HG03439 (cell line): Measurements from ENCODE around the gene EPSTI1.
"Not testable (repeated sequence)": the region's sequence is repeated elsewhere in the genome, so short reads cannot be mapped to it uniquely, and the experiment has no call there.

Experiments
- ATAC-seq: cut with Tn5 transposase; IDR thresholded peaks from one replicate; pipeline ENCODE4 v1.9.1; 2021; ENCODE audit warnings: mild to moderate bottlenecking, moderate library complexity; ENCODE audit not compliant: unreplicated experiment

Gene EPSTI1

DNA sequence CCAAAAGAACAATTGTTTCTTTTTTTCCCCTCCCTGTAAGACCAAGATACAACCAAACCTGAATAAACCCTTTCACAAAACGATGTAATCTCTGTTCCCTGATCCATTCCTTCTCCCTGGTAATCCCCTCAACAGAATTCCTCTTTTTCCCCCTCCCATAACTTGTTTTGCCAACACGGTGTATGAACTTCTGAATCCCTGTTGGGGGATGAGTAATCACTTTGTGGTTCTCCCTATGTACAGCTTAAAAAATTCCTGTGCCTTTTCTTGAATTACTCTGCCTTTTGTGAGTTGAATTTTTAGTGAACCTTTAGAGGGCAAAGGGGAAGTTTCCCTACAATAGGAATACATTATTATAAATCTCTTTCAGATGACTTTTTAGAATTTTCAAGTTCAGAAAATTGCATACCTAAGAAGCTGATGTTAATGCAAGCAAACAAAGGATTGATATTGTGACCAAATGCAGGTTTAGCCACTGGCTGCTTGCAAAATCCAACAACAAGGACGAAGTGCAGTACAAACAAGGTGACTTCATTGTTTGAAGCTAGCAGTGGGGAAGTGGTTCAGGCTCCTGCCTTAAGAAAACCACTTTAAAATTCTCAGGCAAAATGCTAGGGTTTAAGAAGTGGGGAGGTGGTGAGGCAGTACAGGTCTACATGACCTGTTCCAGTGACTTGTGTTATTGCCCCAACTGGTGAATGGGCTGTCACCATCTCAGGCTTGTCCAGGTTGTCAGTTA lies 15.0 kb upstream of the EPSTI1 start:
- no peak for ATAC-seq

DNA sequence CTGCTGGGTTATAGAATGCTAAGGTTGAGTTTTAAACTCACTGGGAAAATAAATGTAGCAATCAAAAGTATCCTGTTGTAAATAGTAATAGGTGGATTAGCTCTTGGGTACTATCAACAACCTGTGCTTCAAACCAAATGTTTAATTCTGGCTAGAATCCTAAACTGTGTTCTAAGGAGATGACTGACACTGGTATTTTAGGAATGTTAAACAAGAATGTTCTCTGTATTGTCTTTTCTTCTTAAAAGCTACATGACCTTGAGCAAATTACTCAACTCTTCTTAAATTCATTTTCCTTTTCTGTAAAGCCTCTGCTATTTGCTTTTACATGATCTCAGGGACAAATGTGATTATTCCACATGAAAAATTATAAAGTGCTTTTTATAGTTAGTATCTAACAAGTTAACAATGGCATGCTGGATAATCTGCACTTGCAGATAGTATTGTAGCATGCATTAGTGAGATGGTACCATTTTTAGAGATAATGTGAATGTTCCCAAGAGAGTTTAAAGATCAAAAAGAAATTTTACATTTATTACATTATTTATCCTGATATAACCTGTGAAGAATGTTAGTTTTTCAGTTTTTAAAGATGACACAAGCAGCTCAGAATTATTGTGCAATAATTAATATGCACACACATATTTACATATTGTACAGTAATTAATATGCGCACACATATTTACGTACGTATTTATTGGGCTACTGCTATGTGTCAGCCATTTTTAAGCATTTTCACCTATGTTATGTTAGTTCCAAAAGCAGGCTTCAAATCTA lies 13.6 kb upstream of the EPSTI1 start:
- no peak for ATAC-seq

DNA sequence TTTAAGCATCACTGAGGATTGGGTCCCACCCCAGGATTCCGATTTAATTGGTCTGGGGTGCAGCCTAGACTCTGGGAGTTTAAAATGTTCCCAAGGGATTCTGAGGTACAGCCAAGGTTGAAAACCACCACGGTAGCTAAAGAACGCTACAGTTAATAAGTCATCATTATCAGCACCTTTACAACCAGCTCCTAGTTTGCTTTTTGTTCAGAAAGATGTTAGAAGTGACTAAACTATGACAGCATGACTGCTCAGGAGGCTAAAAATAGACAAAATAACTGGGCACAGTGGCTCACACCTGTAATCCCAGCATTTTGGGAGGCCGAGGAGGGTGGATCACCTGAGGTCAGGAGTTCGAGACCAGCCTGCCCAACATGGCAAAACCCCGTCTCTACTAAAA lies 11.7 kb upstream of the EPSTI1 start:
- no peak for ATAC-seq

DNA sequence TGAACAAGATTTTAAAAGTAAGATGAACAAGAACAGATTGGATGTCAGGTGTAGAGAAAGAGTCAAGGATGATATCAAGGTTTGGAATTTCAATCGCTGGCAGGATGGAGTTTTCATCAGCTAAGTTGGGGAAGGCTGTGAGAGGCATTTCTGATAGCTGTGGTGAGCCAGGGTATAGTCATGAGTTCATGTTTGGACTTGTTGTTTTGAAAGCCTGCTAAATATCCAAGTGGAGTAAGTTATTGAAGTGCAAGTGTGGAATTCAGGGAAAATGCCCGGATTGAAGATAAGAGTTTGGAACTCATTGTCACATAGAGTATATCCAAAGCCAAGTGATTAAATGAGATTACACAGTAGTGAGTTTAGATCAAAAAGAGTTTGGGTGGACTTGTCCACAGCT lies 11.0 kb upstream of the EPSTI1 start:
- ATAC-seq = no peak

DNA sequence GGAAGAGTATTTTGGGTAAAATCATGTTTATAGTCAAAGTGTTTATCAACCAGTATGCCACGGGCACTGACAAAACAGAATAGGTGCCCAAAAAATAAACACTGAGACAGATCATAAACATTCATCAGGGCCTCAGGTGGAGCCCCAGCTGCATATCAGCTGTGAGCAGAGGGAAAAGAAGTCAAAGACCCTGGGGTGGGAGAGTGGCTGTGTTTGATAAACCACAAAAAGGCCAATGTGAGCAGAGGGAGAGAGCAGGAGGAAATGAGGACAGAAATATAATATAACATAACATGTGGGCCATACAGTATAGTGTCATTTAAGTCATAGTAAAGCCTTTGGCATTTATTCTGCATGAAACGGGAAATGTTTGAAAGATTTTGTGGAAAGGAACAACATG lies 10.0 kb upstream of the EPSTI1 start:
- no peak for ATAC-seq

DNA sequence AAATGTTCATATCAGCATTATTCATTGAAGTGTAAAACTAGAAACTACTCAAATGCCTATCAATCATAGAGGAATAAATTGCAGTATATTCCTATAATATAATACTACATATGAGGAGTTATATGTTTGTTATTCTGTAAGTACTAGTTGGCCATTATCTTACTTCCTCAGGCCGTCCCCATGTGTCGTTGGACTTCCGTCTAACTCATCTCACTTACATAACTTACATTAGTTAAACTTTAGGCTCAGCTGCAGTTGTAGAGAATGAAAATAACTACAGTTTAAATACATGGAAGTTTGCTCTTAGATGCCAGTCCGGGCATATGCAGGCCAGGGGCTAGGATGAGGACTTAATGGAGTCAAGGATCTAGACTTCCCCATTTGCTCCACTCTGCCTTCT lies 8.6 kb upstream of the EPSTI1 start:
- no peak for ATAC-seq

DNA sequence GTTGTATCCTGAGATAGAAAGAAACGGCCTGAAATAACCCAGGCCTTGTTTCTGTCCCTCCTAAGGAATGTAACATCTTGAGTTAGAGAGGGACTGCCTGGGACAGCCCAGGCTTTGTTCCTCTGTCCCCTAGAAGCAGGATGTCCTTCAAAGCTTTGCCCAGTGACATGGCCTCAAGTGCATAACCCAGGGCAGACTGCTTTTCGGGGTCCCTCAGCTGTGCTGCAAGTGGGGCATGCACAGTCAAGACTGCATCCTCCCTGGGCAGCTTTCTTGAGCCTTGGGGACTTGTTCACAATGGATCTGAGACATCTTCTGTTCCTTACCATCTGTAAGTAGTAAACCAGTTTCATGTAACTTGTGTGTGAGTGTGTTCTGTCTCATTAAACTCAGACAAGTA lies 7.5 kb upstream of the EPSTI1 start:
- no peak for ATAC-seq

DNA sequence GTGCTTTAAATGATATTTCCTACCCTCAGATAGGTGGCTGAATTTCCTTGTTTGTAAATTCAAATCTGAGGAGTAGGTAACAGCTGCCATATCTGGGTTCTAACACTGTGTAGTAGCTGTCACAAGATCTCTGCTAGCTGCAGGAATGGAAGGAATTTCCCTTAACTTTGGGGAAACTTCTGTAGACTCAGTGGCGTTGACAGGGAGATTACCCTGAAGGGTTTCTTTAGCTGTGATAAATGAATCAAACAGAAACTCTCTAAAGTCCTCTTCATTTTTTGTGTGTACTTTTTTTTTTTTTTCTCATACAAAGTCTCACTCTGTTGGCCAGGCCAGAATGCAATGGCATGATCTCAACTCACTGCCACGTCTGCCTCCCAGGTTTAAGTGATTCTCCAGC lies 5.3 kb upstream of the EPSTI1 start:
- ATAC-seq = peak; percentile 54

DNA sequence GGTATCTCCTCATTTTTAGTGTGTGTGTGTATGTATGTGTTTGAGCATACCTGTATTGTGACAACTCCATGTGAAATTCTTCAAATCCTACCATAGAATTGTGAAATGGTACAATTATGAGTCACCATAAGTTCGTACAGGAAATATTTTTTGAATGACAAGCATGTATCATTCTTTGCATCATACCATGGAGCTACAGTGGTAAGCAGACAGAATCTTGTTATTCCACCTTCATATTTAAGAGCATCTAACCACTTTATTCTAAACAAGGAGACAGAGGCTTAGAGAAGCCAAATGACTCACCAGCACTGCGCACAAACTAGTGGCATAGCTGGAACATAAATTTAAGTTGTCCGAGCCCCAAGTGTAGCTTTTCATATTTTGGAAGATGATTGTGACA lies 4.5 kb upstream of the EPSTI1 start:
- no peak for ATAC-seq

DNA sequence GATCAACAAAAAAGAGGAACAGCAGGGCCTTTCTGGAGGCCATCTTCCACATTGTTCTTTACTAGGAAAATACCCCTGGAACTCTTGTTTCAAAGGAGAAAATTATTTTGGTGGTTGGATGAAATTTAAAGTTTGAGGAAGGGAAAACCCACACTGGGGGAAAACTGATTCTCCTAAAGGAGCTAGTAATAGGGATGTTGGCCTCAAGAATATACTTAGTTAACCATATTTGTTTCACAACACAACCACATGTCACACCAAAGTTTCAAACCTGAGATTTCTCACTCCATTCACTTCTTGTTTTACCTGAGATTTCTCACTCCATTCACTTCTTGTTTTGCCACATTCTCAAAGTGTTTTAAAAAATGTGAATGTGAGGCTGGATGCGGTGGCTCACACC lies 2.8 kb upstream of the EPSTI1 start:
- ATAC-seq = no peak

DNA sequence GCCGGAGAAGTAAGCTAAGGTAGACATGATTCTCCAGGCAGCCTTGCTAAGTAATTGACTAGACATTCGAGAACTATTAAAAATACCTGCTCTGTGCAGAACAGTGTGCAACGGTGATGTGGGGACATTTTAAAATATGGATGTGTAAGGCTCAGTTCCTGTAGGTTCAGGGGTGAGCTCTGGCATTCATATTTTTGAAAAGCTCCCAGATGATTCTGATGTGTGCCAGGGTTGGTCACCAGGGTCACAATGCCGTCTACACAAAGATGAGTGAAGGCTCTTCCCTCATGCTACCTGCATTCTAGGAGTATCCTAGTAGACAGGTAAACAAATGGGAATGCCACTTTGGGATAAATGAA lies 702 bp upstream of the EPSTI1 start:
- ATAC-seq = peak; percentile 6

DNA sequence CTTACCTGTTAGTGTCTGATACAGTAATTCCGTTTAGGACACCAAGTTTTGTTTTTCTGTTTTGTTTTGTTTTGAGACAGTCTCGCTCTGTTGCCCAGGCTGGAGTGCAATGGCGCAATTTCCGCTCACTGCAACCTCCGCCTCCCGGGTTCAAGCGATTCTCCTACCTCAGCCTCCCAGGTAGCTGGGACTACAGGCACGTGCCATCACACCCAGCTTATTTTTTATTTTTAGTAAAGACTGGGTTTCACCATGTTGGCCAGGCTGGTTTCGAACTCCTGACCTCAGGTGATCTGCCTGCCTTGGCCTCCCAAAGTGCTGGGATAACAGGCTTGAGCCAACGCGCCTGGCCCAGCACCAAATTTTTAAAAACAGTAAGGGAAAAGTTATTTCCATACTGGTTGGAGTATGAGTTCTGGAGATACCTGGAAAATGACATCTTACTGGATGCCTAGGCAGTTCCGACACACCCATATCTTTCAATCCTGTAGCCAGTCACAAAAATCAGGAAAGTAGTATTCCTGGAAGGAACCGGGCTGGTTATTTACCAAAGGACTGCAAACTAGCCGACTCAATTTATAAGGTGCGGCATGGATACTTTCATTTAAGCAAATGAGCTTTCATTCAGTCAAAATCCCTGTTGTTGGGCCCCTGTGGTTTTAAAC lies 676 bp downstream of the EPSTI1 start:
- ATAC-seq = not testable (repeated sequence)

DNA sequence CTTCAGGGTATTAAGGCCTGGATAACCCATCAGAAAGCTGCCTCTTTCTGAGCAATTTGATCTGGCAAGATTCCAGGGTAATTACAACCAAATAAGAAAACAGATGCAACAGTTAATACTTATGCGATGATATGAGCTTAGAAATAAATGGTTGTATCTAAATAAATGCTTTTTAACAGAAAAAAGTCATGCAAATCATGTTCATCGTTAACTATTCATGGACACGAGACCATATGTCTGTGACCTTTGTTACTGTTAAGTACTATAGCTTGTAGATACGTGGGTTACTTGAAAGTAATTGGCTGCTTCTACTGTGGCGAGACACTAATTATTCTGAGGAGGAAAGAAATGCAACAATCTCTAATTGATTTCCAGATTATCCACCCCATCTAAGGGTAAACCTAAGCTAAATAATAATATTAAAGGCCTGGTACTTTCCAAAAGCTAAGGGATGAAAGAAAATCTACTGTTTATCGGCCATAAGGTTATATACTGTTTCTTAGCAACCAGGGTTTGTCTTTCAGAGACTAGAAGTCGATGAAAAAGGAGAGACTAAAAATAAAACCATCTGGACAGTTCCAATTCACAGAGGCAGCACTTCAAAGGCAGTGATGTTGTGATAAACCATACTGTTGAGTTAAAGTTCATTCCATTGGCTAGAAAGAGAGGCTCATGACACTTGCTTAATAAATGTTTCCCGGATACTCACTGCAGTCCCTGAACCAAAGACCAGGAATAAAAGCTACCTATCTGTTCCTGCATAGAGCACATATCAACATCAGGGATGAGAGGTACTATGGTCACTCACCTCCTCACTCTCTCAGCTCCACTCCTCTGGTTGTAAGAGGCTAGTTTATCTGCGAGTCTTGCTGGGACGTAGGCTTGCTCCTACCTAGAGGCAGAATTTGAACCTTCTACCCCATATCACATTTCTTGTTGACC lies 1.5 kb downstream of the EPSTI1 start:
- no peak for ATAC-seq

DNA sequence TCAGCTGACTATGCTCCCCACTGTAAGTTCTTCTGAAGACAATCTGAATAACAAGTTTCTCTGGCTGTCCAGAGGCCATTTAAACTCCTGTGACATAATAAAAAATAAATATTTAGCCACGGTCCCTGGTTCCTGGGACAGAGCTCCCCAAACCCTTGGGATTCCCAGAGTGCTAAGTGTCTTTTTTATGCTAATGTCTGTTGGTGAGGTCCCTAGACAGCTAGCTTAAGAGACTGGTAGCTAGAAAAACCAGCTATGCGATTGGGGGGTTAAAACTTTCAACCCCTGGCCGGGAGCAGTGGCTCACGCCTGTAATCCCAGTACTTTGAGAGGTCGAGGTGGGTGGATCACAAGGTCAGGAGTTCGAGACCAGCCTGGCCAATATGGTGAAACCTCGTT lies 5.9 kb downstream of the EPSTI1 start:
- ATAC-seq = no peak

DNA sequence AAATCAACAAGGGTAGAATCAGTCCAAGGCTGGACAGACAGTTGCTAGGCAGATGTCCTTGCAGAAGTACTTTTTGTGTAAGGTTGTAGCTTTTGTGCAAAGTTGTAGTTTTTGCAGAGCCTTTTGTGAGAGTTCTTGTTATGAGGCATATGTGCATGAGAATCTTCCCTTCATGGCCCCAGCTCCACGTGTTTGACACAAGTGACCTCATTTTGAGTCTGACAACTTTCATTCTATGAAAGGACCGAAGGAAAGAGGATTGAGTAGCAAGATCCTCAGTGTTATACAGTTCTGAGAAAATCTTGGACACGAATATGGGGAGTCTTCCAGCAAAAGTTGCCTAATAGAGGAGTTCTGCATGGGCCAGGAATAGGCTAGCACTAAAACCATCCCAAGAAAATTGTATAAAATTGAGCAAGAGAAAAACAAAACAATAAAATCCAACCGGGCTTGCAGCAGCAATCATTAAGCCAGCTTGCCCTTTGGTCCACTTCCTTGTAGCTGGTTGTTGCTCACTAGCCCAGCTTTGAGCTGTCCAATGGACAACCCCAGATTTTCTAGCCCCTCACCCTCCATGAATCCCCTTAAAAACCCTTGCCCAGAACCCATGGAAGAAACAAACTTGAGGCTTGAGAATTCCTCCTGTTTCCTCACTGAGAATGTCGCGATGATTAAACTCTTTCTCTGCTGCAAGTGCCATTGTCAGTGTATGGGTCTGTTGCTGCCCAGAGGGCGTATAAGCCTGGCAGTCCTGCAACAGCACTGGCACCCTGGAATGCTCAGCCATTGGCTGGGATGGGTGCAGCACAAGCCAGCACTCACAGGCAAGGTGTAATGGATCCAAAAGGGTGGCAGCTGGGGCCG lies 6.5 kb downstream of the EPSTI1 start:
- ATAC-seq = no peak

DNA sequence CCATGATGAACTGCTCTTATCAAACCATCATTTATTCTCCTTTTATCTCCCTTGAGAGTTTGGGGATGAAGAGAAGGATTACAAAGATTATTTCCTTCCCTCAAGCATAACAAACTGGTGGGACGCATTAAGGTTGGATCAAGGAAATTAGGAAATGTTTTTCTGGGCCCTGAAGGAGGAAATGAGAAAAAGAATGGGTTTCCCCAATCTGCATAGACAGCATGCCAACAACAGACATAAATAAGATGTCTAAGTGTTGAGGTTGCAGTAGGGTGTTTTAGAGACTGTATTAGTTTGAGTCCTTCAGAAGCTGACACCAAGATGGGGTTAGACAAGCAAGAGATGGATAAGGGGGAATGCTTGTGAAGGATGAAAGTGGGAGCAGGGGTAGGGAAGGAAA lies 7.3 kb downstream of the EPSTI1 start:
- ATAC-seq = no peak

DNA sequence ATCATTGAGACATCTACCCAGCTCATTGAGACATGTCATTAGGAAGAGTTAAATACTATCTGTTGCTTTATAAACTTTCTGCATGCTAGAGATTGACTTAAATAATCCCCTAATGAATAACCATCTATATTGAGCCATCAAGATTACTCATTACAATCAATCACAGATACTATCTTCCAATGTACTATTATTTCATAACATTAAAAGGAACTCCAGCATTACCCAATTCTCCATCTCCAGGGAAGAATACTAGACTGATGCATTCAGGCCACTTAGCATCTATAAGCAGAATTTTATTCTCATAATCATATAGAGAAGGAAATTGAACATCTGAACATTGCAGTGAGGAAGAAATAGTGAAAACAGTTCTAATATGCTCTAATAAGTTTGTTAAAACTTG lies 8.0 kb downstream of the EPSTI1 start:
- no peak for ATAC-seq

DNA sequence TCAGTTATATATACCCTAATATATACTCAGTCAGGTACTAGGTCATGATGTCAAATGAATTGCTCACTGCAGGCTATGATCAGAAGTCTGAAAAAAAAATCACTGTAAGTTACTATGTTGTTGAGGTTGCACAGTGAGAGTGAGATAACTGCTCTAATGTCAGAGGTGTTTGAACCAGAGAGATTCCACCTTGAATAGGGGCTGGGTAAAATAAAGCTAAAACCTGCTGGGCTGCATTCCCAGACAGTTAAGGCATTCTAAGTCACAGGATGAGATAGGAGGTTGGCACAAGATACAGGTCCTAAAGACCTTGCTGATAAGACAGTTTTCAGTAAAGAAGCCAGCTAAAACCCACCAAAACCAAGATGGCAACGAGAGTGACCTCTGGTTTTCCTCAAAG lies 10.2 kb downstream of the EPSTI1 start:
- no peak for ATAC-seq

DNA sequence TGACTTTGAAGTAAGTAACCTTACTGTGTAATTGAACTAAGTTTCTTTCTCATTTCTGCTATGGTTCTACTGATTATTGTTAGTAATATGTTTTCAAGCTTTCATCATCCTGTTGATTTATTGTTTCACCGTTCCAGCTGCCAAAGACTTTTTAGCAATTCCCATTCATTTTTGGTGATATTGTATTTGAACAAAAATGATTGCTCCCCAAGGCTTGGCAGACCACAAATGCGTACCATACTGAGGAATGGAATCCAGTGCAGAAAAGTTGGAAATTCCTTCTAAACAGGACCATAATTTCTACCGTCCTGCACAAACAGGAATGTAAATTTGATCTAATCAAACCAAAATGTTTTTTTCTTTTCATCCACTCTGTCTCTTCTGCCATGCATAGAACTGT lies 10.7 kb downstream of the EPSTI1 start:
- ATAC-seq = no peak

DNA sequence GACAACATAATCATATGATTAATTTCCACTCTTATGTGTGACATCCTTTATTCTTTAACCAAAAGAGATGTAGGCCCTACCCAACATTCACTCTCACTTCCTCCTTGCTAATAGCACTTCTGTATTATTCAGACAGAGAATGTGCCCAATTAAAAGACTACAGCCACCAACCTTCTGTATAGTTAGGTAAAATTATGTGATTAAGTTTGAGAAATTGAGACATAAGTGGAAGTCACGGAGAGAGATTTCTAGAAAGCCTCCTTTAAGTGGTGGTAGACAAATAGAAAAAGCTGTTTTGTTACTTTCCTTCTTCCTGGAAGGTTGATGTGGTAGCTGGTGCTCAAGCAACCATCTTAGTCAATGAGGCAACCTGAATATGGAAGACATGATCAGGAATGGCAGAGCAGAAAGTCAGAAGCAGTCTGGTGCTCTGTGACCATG lies 14.8 kb downstream of the EPSTI1 start:
- ATAC-seq = no peak
